ENCODE data around the gene CTNNA1. TPM values are rescaled to one million over a fixed set of nuclear protein-coding genes. Genes with fewer than 3 reads are reported as not detected.

Gene CTNNA1
- total RNA-seq, 1 experiment from 2014 or later: 734 TPM

DNA sequence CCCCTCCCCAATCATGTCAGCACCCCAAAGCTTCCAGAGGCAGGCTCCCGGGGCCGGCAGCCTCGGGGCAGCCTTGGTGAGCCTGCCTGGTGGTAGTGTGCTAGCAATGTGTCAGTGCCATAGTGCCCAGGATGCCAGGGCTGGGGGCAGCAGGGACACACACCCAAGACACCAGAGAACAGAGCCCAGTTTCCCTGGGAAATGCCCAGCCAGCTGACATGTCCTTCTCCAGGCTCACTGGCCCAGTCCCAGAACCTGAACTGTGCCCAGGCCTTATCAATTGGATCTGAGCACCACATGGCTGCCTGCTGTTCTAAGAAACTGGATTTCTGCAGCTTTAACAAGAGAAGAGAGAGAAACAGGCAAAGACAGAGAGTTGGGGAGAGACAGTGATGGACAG lies 196.8 kb downstream of the CTNNA1 start:
- intact Hi-C loops (cut with micrococcal nuclease; ENCODE audit: unreplicated experiment): no loop called here
- Mint-ChIP-seq H3K36me3 (ENCODE audit: insufficient read depth, unreplicated experiment) (peaks cover 31% of the 10 kb centered on the region), H3K4me1 (ENCODE audit: low read depth, unreplicated experiment) (no peaks in the 10 kb centered on the region), H3K4me3 (ENCODE audit: low read depth, unreplicated experiment) (no peak overlapping the region), H3K9me3 (ENCODE audit: low read depth, unreplicated experiment) (no peaks in the 10 kb centered on the region), H3K27ac (ENCODE audit: unreplicated experiment) (no peak overlapping the region), H3K27me3 (ENCODE audit: unreplicated experiment) (no peaks in the 10 kb centered on the region)
- no peak for DNase-seq
- BruUV-seq (replicated peaks): no TSS peak
- TF ChIP-seq, protein P1, sequence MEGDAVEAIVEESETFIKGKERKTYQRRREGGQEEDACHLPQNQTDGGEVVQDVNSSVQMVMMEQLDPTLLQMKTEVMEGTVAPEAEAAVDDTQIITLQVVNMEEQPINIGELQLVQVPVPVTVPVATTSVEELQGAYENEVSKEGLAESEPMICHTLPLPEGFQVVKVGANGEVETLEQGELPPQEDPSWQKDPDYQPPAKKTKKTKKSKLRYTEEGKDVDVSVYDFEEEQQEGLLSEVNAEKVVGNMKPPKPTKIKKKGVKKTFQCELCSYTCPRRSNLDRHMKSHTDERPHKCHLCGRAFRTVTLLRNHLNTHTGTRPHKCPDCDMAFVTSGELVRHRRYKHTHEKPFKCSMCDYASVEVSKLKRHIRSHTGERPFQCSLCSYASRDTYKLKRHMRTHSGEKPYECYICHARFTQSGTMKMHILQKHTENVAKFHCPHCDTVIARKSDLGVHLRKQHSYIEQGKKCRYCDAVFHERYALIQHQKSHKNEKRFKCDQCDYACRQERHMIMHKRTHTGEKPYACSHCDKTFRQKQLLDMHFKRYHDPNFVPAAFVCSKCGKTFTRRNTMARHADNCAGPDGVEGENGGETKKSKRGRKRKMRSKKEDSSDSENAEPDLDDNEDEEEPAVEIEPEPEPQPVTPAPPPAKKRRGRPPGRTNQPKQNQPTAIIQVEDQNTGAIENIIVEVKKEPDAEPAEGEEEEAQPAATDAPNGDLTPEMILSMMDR (IDR thresholded peaks at IDR 0.05; ENCODE audit: unreplicated experiment): no peak
- CTCF ChIA-PET: no interaction called here

DNA sequence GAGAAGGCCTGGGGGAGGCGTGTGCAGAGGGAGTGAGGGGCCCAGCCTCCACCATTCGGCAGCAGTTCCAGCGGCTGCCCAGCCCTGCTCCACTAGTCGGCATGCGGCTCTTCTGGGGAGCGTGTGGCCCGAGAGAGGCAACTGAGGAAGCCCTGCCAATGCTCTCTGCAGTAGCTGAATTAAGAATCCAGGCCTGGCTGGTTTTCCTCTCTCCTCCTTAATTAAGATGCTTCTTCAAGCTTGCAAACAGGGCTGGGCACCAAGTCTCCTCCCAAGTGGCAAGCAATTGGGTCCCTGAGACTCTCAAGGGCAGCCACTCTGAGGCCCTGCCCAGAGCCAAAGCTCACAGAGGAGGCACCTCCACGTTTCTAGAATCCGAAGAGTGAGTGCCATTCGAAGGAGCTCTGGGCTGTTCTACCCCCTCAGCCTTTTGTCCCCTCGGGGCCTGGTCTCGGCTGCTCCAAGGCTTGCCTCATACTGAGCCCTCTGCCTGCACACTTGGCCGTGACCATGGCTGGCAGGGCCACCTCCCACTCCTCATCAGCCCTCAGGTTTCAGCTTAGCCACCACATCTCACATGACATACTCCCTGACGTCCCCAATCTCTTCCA lies 197.3 kb downstream of the CTNNA1 start:
- intact Hi-C loops (cut with micrococcal nuclease; ENCODE audit: unreplicated experiment): no loop called here
- Mint-ChIP-seq H3K4me3 (ENCODE audit: low read depth, unreplicated experiment) (no peak overlapping the region), H3K27me3 (ENCODE audit: unreplicated experiment) (no peaks in the 10 kb centered on the region), H3K9me3 (ENCODE audit: low read depth, unreplicated experiment) (no peaks in the 10 kb centered on the region), H3K4me1 (ENCODE audit: low read depth, unreplicated experiment) (peaks cover 2% of the 10 kb centered on the region), H3K27ac (ENCODE audit: unreplicated experiment) (no peak overlapping the region), H3K36me3 (ENCODE audit: insufficient read depth, unreplicated experiment) (peaks cover 33% of the 10 kb centered on the region)
- no TSS peak for BruUV-seq (replicated peaks)
- TF ChIP-seq, protein P1 (IDR thresholded peaks at IDR 0.05; ENCODE audit: unreplicated experiment): no peak
- DNase-seq: no peak
- CTCF ChIA-PET: interaction anchor here (0.6 kb wide), 1 partner anchor 280 kb away, joined by 7 read pairs; no protein-coding TSS in a partner anchor

DNA sequence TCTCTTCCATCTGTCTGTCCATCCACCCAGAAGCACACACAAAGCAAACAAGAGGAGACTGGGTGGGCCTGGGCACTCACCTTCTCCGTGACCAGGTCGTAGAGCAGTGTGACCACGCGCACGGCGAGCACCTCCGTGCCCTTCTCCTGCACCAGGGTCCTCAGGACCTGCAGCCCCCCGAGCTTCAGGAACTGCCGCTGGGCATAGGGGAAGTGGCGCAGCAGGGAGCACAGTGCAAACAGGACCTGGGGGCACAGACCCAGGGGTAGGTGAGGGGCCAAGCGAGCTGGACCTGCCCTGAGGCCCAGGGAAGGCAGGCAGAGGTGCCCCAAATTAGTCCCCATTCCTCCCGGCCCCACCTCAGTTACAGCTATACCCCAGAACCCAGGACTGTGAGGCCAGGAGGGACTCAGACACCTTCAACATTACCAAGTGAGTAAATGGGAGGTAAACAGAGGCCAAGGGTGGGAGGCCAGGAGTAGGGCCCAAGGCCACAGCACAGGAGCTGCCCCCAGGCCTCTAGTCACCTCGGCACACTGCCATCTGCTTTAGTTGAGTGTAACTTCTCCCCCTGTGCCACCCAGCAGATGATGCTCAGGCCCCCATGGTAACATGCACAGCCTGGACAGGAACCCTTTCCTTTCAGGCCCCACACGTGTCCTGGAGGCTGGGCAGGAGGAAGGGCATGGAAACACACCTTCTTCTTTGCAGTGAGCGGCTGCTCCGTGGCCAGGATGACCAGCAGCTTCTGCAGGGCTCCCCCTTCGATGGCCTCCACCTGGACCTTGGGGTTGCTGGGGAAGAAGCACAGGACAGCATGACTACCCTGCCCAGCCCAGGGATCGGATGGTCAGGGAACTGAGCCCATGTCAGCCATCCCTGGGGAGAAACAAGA lies 198.1 kb downstream of the CTNNA1 start:
- TF ChIP-seq, protein P1 (IDR thresholded peaks at IDR 0.05; ENCODE audit: unreplicated experiment): no peak
- intact Hi-C loops (cut with micrococcal nuclease; ENCODE audit: unreplicated experiment): no loop called here
- Mint-ChIP-seq H3K9me3 (ENCODE audit: low read depth, unreplicated experiment) (no peaks in the 10 kb centered on the region), H3K4me3 (ENCODE audit: low read depth, unreplicated experiment) (no peak overlapping the region), H3K27ac (ENCODE audit: unreplicated experiment) (no peak overlapping the region), H3K36me3 (ENCODE audit: insufficient read depth, unreplicated experiment) (peaks cover 34% of the 10 kb centered on the region), H3K27me3 (ENCODE audit: unreplicated experiment) (no peaks in the 10 kb centered on the region), H3K4me1 (ENCODE audit: low read depth, unreplicated experiment) (peaks cover 7% of the 10 kb centered on the region)
- DNase-seq: no peak
- CTCF ChIA-PET: interaction anchor here (0.6 kb wide), 1 partner anchor 281 kb away, joined by 7 read pairs; no protein-coding TSS in a partner anchor
- BruUV-seq (replicated peaks): no TSS peak

DNA sequence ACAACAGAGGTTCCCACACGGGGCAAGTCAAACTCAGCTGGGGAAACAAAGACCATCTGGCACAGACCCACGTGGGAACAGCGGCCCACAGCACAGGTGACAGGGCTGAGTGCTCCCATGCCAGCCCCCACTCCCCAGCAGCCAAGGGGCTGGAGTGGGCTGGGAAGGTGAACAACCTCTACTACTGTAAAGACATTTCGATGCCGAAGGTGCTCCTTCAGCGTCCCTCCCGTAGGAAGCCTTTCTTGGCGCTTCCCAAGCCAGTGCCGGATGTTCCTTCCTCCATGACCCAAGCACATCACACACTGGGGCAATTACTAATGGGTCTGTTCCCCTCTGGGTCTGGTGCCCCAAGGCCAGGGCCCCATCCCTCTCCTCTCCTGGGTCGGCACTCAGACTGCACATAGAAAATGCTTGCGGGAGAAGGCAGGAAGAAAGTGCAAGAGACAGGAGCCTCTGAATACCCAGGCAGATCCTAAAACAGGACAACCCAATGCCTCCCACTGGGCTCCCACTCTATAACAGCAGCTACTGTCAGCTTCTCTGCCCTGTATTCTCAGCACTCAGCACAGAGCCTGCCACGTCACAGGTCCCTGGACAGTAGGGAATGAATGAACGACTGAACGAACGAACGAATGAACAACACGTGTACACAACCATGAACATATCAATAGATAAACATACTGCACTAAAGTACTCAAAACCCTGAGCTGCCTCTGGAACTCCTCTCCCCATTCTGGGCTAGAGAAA lies 198.9 kb downstream of the CTNNA1 start:
- intact Hi-C loops (cut with micrococcal nuclease; ENCODE audit: unreplicated experiment): no loop called here
- H3K27me3 Mint-ChIP-seq (ENCODE audit: unreplicated experiment): no peaks in the 10 kb centered on the region
- H3K4me3 Mint-ChIP-seq (ENCODE audit: low read depth, unreplicated experiment): no peak overlapping the region
- DNase-seq: no peak
- CTCF ChIA-PET: no interaction called here
- no TSS peak for BruUV-seq (replicated peaks)
- TF ChIP-seq, protein P1 (IDR thresholded peaks at IDR 0.05; ENCODE audit: unreplicated experiment): no peak
- no peak overlapping the region for H3K27ac Mint-ChIP-seq (ENCODE audit: unreplicated experiment)
- H3K36me3 Mint-ChIP-seq (ENCODE audit: insufficient read depth, unreplicated experiment): peaks cover 34% of the 10 kb centered on the region
- no peaks in the 10 kb centered on the region for H3K9me3 Mint-ChIP-seq (ENCODE audit: low read depth, unreplicated experiment)
- peaks cover 7% of the 10 kb centered on the region for H3K4me1 Mint-ChIP-seq (ENCODE audit: low read depth, unreplicated experiment)

Data from Calu3 (cell line).